ENCODE measurements around the gene INTS3. TPM values are rescaled to one million over a fixed set of nuclear protein-coding genes. Genes with fewer than 3 reads are reported as not detected.
A peak's percentile ranks its signal among the peaks of the same experiment; 100 is the strongest.
"Not testable (repeated sequence)": the region's sequence is repeated elsewhere in the genome, so short reads cannot be mapped to it uniquely, and the experiment has no call there.

INTS3 gene
- total RNA-seq, 4 donors from 2014 or later: 31.4 to 55.3 (median 43.5) TPM

DNA sequence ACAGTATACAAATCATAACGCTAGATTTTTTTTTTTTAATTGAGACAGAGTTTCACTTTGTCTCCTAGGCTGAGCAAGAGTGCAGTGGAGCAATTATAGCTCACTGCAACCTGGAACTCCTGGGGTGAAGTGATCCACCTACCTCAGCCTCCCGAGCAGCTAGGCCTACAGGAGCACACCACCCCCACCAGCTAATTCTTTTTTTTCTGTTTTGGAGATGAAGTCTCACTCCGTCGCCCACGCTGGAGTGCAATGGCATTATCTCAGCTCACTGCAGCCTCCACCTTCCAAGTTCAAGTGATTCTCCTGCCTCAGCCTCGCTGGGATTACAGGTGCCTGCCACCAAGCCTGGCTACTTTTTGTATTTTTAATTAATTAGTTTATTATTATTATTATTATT lies 28.1 kb upstream of the INTS3 start:
- ATAC-seq: no peak
- H3K9me3 ChIP-seq: no peaks in the 10 kb centered on the region
- no peak overlapping the region for H3K4me3 ChIP-seq
- peak overlapping the region in 3 of 4 donors; percentile 76 to 92 (median 91) for H3K27ac ChIP-seq
- peaks cover 0 to 36% (median 22%) of the 10 kb centered on the region in 3 donors for H3K4me1 ChIP-seq
- no peaks in the 10 kb centered on the region for H3K27me3 ChIP-seq
- WGBS, 2 donors (ENCODE audit: low coverage in 1 of 2): 80 to 92% methylated on average over 6 of the region's 6 CpGs
- H3K36me3 ChIP-seq: no peaks in the 10 kb centered on the region
- TF ChIP-seq CTCF (IDR thresholded peaks at IDR 0.05) (no peak), EP300 (IDR thresholded peaks at IDR 0.05) (no peak), POLR2A (IDR thresholded peaks at IDR 0.05) (no peak), POLR2AphosphoS5 (IDR thresholded peaks at IDR 0.05) (no peak)

DNA sequence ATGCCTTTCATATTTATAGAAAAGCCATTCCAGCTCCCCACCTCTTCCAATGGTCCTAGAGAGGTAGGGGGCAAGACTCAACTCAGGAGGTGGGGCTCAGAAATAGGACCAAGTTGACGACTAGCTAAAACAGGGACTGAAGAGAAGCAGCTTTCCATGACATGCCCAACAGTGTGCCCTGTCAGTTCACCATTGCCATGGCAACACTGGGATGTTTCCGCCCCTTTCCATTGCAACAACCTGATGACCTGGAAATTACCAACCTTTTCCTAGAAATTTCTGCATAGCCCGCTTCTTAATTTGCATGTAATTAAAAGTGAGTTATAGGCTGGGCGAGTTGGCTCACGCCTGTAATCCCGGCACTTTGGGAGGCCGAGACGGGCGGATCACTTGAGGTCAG lies 22.4 kb upstream of the INTS3 start:
- Histone ChIP-seq H3K4me3 (no peak overlapping the region), H3K9me3 (no peaks in the 10 kb centered on the region), H3K4me1 (no peaks in the 10 kb centered on the region), H3K27ac (no peak overlapping the region), H3K36me3 (no peaks in the 10 kb centered on the region), H3K27me3 (no peaks in the 10 kb centered on the region)
- TF ChIP-seq EP300 (IDR thresholded peaks at IDR 0.05) (no peak), POLR2A (IDR thresholded peaks at IDR 0.05) (no peak), POLR2AphosphoS5 (IDR thresholded peaks at IDR 0.05) (no peak), CTCF (IDR thresholded peaks at IDR 0.05) (no peak)
- ATAC-seq: no peak
- WGBS, 2 donors (ENCODE audit: low coverage in 1 of 2): 92% methylated on average over 5 to 9 of the region's 9 CpGs

GRCh38 chr1:153711026-153711425 lies 16.8 kb upstream of the INTS3 start:
- 74 to 78% methylated on average over 5 to 7 of the region's 7 CpGs for WGBS, 2 donors (ENCODE audit: low coverage in 1 of 2)
- no peaks in the 10 kb centered on the region for H3K9me3 ChIP-seq
- no peaks in the 10 kb centered on the region for H3K27me3 ChIP-seq
- H3K27ac ChIP-seq: no peak overlapping the region
- H3K4me3 ChIP-seq: no peak overlapping the region
- H3K36me3 ChIP-seq: no peaks in the 10 kb centered on the region
- H3K4me1 ChIP-seq: no peaks in the 10 kb centered on the region
- TF ChIP-seq POLR2A (IDR thresholded peaks at IDR 0.05) (no peak), POLR2AphosphoS5 (IDR thresholded peaks at IDR 0.05) (no peak), CTCF (IDR thresholded peaks at IDR 0.05) (no peak), EP300 (IDR thresholded peaks at IDR 0.05) (no peak)
- no peak for ATAC-seq

- not testable (repeated sequence) for H3K36me3 ChIP-seq, H3K27me3 ChIP-seq, H3K4me1 ChIP-seq, H3K4me3 ChIP-seq, H3K9me3 ChIP-seq, H3K27ac ChIP-seq, ATAC-seq
- WGBS, 2 donors (ENCODE audit: low coverage in 1 of 2): 70 to 71% methylated on average over 2 to 5 of the region's 5 CpGs
Measured at GRCh38 chr1:153716211-153716610, 11.6 kb upstream of the INTS3 start.

DNA sequence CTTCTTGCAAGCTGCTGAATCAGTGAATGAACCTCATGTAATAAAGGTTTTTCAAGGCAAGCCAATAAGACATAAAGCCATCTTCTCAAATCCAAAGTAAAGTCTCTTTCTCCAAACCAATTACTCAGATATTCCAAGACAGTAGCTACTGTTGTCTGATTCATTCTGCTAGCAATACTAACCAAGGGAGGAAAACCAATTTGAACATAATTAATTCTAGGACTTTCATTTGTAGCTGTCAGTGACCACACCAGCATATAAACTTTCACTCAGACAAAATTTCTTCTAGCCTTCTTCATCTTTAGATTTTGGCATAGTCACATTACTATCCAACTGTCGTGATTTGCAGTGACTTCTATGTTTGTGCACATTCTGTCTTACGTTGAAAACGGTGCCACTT lies 10.5 kb upstream of the INTS3 start:
- Histone ChIP-seq H3K4me1 (no peaks in the 10 kb centered on the region), H3K4me3 (no peak overlapping the region), H3K9me3 (no peaks in the 10 kb centered on the region), H3K36me3 (no peaks in the 10 kb centered on the region), H3K27me3 (no peaks in the 10 kb centered on the region), H3K27ac (no peak overlapping the region)
- ATAC-seq: no peak
- TF ChIP-seq POLR2A (IDR thresholded peaks at IDR 0.05): no peak
- no peak for TF ChIP-seq POLR2AphosphoS5 (IDR thresholded peaks at IDR 0.05)
- no peak for TF ChIP-seq EP300 (IDR thresholded peaks at IDR 0.05)
- TF ChIP-seq CTCF (IDR thresholded peaks at IDR 0.05): no peak
- WGBS, 2 donors (ENCODE audit: low coverage in 1 of 2): 43 to 76% methylated on average over 1 to 3 of the region's 3 CpGs

Measured in gastroesophageal sphincter (tissue), 4 donors.